HG03432 (cell line): ENCODE results near the gene RBM7.

ENCODE experiments used
- ATAC-seq: cut with Tn5 transposase; IDR thresholded peaks from one replicate; pipeline ENCODE4 v1.9.1; 2021; ENCODE audit warnings: mild to moderate bottlenecking, moderate library complexity; ENCODE audit not compliant: unreplicated experiment

The RBM7 gene

DNA sequence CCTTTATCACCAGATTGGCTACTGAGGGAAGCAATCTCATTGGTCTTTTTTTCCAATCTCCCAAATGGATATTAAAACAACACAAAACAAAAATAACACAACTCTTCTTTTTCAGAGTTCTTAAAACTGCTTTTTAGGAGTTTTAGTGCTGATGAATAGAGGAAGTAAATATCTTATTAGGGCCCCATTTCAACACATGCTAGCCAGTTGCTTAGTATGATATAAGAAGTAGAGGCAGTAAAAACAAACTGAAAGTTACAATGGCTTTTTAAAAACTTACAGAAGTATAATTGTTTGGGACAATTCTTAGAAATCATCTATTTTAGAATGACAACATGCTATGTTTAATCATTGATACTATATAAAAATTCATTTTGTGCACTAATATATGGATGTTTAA is 3.5 kb upstream of the RBM7 start:
- no peak for ATAC-seq

DNA sequence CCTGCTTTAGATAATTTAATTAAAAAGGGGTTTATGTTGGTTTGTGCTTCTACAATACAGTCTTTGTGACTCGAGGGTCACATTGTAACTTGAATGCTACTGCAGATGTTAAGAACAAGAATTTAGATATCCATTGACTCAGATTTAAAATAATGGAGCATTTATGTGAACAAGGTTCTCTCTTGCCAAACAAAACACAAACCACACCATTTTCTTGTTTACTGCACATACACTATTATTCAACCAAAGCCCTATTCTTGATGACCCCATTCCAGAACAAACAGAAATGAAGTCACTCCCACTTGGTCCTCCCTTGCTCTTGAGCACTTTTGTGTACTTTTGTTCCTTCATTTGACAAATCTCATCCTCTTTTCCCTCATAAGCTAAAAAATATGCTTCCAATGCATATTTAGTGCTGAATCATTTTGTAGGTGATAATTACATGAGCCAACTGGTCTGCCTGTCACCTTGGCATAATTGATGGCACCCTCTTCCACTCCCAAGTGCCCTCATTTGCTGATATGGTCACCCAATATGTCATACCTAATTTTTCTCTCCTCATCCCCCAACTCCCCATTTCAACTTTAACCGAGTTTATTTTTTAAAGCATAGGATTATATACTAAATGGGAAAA is 3.0 kb upstream of the RBM7 start:
- ATAC-seq = no peak

DNA sequence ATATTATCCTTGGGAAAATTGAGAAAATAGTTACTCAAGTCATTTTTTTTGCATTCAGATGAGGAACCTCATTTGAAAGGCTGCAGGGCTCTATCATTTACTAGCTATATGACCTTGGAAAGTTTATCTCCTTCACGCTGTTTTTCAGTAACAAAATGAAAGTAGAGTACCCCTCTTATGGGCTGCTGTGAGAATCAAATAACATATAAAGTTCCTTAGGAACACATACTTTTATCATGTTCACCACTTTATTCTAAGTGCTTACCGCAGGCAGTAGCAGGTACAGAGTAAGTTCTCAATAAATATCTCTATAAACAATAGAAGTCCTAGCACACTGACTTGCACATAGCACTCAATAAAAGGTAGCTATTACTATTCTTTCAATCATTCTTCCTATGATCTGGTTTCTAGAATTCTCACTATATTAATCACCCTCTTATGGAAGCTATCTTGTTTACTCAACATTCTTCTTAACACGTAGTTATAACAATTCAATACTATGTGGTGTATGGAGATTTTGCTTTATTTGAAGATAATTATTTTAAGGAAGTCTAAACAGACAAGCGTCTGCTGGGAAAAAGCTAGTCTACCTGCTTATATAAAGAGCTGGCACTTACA is 2.1 kb upstream of the RBM7 start:
- no peak for ATAC-seq

DNA sequence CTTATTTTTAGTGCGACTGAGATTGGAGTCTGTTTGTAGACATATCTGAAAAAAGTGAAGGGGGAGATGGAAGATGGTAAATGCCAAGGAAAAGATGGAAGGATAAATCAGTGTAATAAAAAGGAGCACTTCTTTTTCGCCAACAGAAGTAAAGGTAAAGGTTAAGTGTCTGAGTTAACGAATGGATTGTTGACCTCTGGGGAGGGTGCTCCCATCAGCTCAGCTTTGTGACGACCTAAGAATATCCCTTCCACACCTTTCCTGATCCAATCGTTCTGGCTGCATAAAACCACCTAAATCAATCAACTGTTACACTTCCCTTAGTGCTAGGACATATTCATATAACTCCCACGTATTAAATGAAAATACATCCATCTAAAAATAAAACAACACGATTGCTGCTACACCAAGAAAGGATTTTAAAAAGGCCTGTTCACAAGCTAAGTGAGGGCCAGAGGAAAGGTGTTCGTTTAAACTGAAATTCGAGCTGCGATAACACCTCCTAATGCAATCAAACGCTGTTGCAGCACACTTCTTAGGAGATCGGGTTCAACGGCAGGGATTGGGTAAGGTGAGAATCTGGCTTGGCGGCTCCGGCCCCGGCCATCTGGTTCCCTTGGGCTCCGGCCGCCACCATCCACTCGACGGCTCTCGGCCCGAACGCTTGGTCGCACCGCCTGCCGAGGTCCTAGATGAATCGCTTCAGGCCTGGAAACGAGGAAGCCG is 813 bp upstream of the RBM7 start:
- ATAC-seq = peak; percentile 32

DNA sequence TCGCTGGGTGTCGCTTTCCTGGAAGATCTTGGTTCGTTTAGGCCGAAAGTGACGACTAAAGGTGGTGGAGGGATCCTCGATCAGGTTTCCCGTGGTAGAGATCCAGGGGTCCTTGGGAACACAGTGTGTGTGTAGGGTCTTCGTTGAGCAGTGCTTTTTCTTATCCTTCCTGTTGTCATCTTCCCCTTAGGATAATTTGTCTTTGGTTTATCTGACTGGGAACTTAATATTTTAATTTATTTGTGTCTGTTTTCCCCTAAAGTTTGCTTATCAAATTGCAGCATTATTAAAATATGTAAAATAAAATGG is 403 bp downstream of the RBM7 start:
- ATAC-seq = no peak

DNA sequence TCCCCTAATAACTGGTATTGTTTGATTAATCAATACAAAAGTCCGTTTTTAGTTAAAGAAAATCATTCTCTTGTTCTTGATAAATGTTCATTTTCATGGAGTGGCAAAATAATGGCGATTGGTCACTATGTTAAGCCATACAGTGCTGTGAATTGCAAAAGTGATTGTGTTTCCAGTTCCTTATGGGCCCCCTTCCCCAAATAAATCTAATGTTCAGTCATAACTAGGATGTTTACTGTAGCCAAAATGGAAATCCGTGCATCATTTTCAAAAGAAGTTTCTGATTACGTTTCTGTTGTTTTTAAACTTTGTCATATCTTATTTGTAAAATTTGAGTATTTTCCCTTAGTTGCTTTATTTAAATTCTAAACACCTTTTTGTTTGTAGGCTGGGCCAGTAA is 845 bp downstream of the RBM7 start:
- no peak for ATAC-seq

DNA sequence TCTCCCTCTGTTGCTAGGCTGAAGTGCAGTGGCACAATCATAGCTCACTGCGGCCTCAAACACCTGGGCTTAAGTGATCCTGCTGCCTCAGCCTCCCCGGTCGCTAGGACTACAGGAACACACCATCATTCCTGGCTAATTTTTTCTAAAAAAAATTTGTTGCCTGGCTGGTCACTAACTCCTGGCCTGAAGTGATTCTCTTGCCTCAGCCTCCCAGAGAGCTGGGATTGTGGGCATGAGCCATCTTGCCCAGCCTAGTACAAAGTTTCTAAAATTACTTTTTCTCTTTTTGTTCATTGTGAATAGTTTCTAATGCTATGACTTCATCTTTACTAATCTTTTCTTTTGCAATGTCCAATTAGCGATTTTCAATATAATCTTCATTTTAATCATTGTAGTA is 12.5 kb downstream of the RBM7 start:
- no peak for ATAC-seq

DNA sequence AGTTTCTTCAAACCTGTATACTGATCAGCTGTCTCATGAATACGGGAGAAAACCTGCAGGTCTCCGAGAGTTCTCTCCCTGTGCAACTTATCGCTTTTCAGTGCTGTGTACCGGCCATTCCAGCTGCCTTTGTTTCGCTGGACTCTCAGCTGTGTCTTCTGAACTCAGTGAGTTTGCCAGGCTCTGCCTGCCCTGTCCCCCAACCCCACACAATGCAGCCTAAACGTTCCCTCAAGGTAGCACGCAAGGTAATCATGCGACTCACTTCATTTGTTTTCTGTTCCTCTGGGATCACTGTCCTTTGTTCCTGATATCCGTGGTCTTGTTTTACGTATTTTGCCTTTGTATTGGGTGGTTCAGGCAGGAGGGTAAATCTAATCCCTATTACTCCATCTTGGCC is 13.5 kb downstream of the RBM7 start:
- no peak for ATAC-seq

DNA sequence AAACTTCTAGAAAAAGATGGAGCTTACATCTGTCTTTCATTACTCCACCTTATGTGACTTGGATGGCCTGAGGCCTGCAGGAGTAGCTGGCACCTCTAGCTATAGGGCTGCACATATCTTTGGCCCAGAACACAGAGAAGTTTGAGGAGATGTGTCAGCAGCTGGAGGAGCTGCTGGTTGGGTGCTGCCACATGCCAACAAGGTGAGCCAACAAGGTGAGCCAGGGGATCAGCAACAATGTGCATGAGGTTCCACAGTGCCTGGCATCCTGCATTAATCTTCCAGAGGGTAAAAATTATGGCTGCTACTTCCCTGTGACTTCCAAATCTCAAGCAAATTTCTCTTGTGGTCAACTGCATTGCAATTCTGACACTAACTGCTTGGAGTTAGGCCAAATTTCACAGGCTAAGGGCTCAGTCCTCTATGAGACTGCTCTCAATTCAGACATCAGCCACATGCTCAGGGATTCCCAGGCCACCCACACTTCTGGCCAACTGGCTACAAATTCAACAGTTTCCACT is 16.0 kb downstream of the RBM7 start:
- no peak for ATAC-seq

DNA sequence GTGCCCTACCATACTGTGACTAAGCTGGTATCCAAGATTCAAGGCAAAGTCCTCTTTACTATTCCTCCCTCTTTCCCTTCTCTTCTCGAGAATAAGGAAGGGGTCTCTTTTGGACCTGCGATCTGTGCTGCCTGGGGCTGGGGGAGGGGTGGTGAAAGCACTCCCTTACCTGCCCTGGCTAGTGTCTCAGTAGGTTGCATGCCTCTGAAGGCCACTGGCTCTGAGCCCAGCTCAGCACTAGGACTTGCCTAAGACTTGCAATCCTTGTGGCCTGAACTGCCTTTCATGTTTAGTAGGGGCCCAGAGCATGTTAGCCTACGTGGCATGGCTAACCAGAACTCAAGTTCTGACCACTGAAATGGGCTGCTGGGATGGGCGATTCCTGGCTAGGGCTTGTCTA is 25.8 kb downstream of the RBM7 start:
- no peak for ATAC-seq

DNA sequence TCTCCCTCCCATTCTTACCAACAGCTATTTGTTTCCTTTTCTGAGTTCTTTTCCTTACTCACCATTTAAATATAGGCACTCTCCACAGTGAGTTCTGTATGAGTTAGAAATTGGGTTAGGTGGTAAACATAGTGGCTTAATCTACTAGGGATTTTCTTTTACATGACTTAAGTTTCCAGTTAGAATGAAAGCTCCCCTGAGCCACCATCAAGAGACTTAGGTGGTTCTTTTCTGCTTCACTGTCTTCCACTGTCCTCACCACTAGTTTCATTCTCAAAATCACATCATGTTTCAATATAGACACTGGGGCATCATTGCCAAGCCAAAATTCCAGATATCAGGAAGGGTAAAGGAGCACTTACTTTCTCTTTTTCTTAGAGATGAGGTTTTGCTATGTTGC is 29.8 kb downstream of the RBM7 start:
- ATAC-seq = no peak

DNA sequence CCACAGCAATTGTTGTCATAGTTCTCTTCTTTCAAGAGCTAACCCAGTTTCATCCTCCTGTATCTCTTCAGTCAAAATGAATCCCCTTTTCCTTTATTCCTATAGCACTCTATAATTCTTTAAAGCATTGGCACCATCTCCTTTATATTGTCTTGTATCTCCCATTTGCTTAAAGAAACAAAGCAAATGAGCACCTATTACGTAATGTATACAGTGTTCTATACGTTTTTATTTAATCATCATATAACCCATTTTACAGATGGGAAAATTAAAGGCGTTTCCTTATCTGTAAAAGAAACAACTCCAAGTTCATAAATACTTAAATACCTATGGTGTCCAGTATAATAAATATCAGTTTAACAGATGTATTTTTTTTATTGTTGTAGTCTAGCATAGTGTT is 32.4 kb downstream of the RBM7 start:
- ATAC-seq = no peak

DNA sequence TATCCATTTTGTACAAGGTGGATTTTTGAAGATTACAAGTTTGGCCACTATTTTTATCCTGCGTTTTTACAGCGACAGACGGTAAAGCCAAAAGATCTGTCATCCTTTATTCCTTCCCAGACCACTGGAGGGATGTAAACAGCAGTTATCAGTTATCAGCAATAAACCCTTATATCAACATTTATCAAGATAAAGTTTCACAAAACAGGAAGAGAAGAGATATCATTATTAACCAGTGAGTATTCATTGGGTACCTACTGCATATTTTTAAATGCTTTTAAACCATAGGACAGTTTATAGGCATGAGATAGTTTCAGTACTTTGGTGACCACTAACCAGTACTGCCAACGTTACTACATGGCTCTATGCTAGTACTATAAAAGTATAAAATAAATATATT is 32.9 kb downstream of the RBM7 start:
- no peak for ATAC-seq

DNA sequence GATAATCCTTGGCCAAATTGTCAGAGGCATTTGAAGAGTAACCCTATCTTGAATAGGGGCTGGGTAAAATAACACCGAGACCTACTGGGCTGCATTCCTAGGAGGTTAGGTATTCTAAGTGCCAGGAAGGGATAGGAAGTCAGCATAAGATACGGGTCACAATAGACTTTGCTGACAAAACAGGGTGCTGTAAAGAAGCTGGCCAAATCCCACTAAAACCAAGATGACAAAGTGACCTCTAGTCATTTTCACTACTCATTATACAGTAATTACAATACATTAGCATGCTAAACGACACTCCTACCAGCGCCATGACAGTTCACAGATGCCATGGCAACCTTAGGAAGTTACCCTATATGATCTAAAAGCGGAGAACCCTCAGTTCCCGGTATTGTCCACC is 37.8 kb downstream of the RBM7 start:
- no peak for ATAC-seq

DNA sequence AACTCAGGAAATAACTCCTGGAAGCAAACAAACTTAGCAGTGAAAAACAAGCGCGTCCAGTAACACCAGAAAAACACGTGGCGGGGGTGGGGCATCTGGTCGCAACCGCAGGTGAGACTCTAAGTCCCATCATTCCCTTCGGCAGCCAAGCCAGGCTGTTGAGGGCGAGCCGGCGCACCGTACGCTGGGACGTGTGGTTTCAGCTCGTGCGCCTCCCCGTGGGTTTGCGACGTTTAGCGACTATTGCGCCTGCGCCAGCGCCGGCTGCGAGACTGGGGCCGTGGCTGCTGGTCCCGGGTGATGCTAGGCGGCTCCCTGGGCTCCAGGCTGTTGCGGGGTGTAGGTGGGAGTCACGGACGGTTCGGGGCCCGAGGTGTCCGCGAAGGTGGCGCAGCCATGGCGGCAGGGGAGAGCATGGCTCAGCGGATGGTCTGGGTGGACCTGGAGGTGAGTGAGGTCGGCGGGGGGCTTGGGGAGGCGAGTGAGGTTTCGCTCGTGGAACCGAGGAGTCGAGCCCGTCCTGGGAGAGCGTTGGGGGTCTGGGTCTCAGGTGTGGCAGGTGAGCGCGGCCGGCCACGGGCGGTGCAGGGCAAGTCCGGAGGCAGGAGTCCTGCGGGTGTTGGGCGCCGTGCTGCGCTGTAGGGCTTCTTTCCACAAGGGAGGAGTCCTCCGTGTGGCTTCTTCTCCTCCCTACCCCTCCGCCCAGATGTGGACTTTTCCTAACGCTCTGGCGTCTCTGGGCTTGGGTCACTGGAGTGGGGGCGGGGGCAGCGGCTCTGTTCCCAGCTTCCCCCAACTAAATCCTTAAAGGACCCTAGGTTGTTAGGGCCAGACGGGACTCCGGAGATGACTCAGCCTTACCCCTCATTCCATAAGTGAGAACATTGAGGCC is 39.0 kb downstream of the RBM7 start, which contains the start of gene REXO2:
TSS of gene REXO2 (plus strand) at position 239 of the 892 bp plus-strand sequence. CDS start at position 301, 62 bp downstream.
- peak; percentile 99 for ATAC-seq

DNA sequence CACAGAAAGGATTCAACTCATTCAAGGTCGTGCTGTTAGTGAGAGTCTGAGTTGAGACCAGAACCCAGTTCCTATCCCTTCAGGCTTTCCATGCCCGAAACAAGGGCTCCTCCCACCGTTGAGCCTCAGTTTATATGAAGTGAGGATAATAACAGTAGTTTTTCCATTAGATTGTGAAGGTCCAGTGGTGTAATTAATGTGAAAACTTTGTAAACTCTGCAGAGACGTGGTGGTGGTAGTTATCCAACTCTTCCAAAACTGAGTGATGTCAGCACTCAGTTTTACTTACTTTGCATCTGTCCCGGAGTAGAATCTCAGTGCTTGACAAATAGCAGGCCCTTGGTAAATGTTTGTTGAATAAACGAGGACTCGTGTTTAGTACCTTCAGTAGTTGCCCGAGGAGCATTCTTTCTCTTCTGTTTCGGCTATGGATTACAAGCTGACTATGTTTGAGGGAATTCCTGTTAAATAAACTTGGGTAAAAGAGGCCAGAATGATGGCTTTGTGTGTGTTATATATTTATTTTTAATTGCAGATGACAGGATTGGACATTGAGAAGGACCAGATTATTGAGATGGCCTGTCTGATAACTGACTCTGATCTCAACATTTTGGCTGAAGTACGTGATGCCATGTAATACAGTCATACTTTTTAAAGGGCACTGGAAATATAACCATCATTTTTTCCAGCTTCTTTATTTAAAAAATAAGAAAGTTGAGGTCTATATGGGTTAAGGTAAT is 39.8 kb downstream of the RBM7 start:
- ATAC-seq = no peak

DNA sequence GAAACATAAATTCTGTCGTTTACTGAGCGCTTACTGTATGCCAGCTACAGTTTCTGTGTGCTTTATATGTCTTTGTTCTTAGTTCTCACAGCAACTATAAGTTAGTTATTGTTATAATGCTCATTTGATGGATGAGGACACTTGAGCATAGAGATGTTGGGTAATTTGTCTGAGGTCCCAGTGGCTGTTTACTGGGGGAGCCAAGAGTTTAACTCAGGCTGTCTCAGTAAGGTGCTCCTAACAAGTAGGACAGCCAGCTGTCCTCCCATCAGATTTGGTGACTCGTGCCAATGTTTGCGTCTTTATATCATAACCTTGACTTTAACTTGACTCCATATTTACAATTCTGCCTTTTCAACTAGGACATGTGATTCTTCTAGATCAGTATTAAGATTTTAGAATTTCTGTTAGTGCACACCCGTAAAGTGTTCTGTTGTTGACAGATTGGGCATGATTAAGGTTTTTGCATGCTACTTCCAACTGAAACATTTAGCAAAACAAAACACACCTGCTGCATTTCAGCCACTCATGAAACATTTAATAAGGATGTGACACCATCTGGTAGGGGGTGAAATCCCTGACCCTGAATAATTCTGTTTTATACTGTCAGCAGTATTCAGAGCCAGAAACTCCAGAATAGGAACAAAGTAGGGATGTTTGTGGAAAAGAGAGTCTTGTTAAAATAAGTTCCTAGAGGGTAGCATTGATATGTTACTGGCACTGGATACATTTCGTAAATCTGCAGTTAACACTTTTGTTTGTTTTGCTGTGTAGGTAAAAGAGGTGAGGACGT is 40.7 kb downstream of the RBM7 start:
- ATAC-seq = no peak

DNA sequence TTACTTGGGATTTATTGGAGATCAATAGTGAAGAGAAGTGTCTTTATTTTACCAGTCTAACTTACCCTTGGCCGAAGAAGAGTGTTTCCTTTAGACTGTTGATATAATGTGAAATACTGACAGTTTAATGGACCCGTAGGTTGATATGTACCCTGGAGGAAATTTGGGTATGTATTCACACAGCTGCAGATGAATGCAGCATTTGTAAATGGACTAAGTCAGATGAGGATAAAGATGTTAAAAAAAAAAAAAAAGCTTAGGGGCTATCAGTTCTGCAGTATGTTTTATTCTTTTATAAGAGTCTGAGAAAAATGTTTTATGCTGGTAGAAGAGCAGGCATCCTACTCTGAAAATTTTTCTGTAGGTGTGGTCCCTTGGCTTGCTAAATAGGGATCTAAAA is 41.5 kb downstream of the RBM7 start:
- ATAC-seq = no peak

DNA sequence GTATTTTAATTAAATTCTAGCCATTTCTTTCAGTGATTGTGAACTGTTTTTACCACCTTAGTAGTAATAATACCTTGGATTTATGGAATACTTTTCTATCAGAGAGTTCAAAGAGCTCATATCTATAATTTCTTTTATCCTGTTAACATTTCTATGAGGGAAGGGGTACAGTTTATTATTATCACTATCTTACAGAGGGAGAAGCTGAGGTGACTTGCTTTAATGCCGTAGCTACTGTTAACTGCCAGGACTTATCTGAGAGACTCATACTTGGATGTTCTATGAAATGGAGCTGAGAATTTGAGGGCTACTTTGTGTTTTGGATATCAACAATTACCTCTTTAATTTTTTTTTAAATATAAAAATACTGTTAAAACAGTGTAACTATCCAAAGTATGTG is 42.1 kb downstream of the RBM7 start:
- ATAC-seq = no peak

DNA sequence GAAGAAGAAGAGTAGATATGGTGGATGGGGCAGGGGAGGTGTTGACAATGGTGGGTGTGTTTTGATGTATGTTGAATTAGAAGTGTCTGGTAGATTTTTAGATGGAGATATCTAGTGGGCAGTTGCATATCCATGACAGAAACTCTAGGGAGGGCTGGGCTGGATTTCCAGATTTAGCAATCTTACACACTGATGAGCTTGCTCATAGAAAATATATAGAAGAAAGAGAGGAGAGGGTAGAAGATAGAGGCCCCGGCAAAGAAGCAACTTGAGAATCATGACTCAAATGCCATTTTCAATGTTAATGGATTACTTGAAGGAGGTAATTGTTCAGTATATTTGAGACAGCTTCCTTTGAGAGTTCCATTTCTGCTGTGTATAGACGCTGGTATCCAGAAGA is 47.0 kb downstream of the RBM7 start:
- ATAC-seq = no peak
